Measurements from ENCODE around the gene XPR1. TPM values are rescaled to one million over a fixed set of nuclear protein-coding genes. Genes with fewer than 3 reads are reported as not detected.

XPR1 gene
- total RNA-seq, 1 donor from 2014 or later, result 35.2 TPM

- H3K4me3 ChIP-seq (ENCODE audit: insufficient read depth, low read depth, low read length), result no peak overlapping the region
- TF ChIP-seq EZH2 (IDR thresholded peaks at IDR 0.05; ENCODE audit: insufficient read depth, low read length), result no peak
- no peak for TF ChIP-seq CTCF (IDR thresholded peaks at IDR 0.05; ENCODE audit: insufficient read depth, low read depth, low read length)
- H3K4me2 ChIP-seq (ENCODE audit: low read length), result no peak overlapping the region
- H4K20me1 ChIP-seq (ENCODE audit: insufficient read depth, low read length), result peaks cover 4% of the 10 kb centered on the region
- no peak overlapping the region for H3K27ac Mint-ChIP-seq (ENCODE audit: unreplicated experiment)
- FAIRE-seq, result no peak
- H3K36me3 Mint-ChIP-seq (ENCODE audit: low read depth, unreplicated experiment), result no peaks in the 10 kb centered on the region
- H3K9ac ChIP-seq (ENCODE audit: low read length), result no peak overlapping the region
- H3K9me3 ChIP-seq (ENCODE audit: insufficient read depth, low read depth, low read length), result no peaks in the 10 kb centered on the region
- no peak overlapping the region for H3K27ac ChIP-seq (ENCODE audit: low read depth, low read length)
- H3K4me1 ChIP-seq (ENCODE audit: insufficient read depth, low read length), result peaks cover 3% of the 10 kb centered on the region
- H3K4me1 Mint-ChIP-seq (ENCODE audit: low read depth, unreplicated experiment), result peaks cover 5% of the 10 kb centered on the region
- H3K27me3 ChIP-seq (ENCODE audit: insufficient read depth, low read length), result no peaks in the 10 kb centered on the region
- H2AFZ ChIP-seq (ENCODE audit: low read depth, low read length), result no peak overlapping the region
- no peak for DNase-seq (ENCODE audit: low read depth)
- no peak overlapping the region for H3K4me3 Mint-ChIP-seq (ENCODE audit: unreplicated experiment)
- H3K27me3 Mint-ChIP-seq (ENCODE audit: low read depth, unreplicated experiment), result no peaks in the 10 kb centered on the region
- H3K9me3 Mint-ChIP-seq (ENCODE audit: unreplicated experiment), result no peaks in the 10 kb centered on the region
- no peaks in the 10 kb centered on the region for H3K79me2 ChIP-seq (ENCODE audit: insufficient read depth, low read length)
- no peaks in the 10 kb centered on the region for H3K36me3 ChIP-seq (ENCODE audit: insufficient read depth, low read length)
Measured at GRCh38 chr1:180884588-180885300, 252.9 kb downstream of the XPR1 start.

GRCh38 chr1:180886338-180886737, 254.5 kb downstream of the XPR1 start:
- Histone ChIP-seq H4K20me1 (ENCODE audit: insufficient read depth, low read length) (peaks cover 4% of the 10 kb centered on the region), H3K79me2 (ENCODE audit: insufficient read depth, low read length) (no peaks in the 10 kb centered on the region), H3K4me2 (ENCODE audit: low read length) (no peak overlapping the region), H3K36me3 (ENCODE audit: insufficient read depth, low read length) (no peaks in the 10 kb centered on the region), H3K27me3 (ENCODE audit: insufficient read depth, low read length) (no peaks in the 10 kb centered on the region), H3K4me3 (ENCODE audit: insufficient read depth, low read depth, low read length) (no peak overlapping the region), H3K27ac (ENCODE audit: low read depth, low read length) (no peak overlapping the region), H3K9ac (ENCODE audit: low read length) (no peak overlapping the region), H2AFZ (ENCODE audit: low read depth, low read length) (no peak overlapping the region), H3K9me3 (ENCODE audit: insufficient read depth, low read depth, low read length) (no peaks in the 10 kb centered on the region), H3K4me1 (ENCODE audit: insufficient read depth, low read length) (peaks cover 3% of the 10 kb centered on the region)
- FAIRE-seq (no peak), DNase-seq (ENCODE audit: low read depth) (no peak)
- TF ChIP-seq EZH2 (IDR thresholded peaks at IDR 0.05; ENCODE audit: insufficient read depth, low read length), result no peak
- no peak for TF ChIP-seq CTCF (IDR thresholded peaks at IDR 0.05; ENCODE audit: insufficient read depth, low read depth, low read length)
- H3K9me3 Mint-ChIP-seq (ENCODE audit: unreplicated experiment), result no peaks in the 10 kb centered on the region
- no peak overlapping the region for H3K27ac Mint-ChIP-seq (ENCODE audit: unreplicated experiment)
- H3K4me1 Mint-ChIP-seq (ENCODE audit: low read depth, unreplicated experiment), result peaks cover 5% of the 10 kb centered on the region
- H3K4me3 Mint-ChIP-seq (ENCODE audit: unreplicated experiment), result no peak overlapping the region
- no peaks in the 10 kb centered on the region for H3K36me3 Mint-ChIP-seq (ENCODE audit: low read depth, unreplicated experiment)
- no peaks in the 10 kb centered on the region for H3K27me3 Mint-ChIP-seq (ENCODE audit: low read depth, unreplicated experiment)

GRCh38 chr1:180887841-180888240, 256.0 kb downstream of the XPR1 start:
- Mint-ChIP-seq H3K4me3 (ENCODE audit: unreplicated experiment) (no peak overlapping the region), H3K27ac (ENCODE audit: unreplicated experiment) (no peak overlapping the region), H3K36me3 (ENCODE audit: low read depth, unreplicated experiment) (no peaks in the 10 kb centered on the region), H3K4me1 (ENCODE audit: low read depth, unreplicated experiment) (no peaks in the 10 kb centered on the region), H3K27me3 (ENCODE audit: low read depth, unreplicated experiment) (no peaks in the 10 kb centered on the region), H3K9me3 (ENCODE audit: unreplicated experiment) (no peaks in the 10 kb centered on the region)
- no peak overlapping the region for H3K9ac ChIP-seq (ENCODE audit: low read length)
- no peak overlapping the region for H3K4me2 ChIP-seq (ENCODE audit: low read length)
- no peaks in the 10 kb centered on the region for H3K36me3 ChIP-seq (ENCODE audit: insufficient read depth, low read length)
- no peak overlapping the region for H3K4me3 ChIP-seq (ENCODE audit: insufficient read depth, low read depth, low read length)
- FAIRE-seq (no peak), DNase-seq (ENCODE audit: low read depth) (no peak)
- H3K27me3 ChIP-seq (ENCODE audit: insufficient read depth, low read length), result no peaks in the 10 kb centered on the region
- no peaks in the 10 kb centered on the region for H3K4me1 ChIP-seq (ENCODE audit: insufficient read depth, low read length)
- H3K27ac ChIP-seq (ENCODE audit: low read depth, low read length), result no peak overlapping the region
- TF ChIP-seq EZH2 (IDR thresholded peaks at IDR 0.05; ENCODE audit: insufficient read depth, low read length), result no peak
- TF ChIP-seq CTCF (IDR thresholded peaks at IDR 0.05; ENCODE audit: insufficient read depth, low read depth, low read length), result no peak
- H4K20me1 ChIP-seq (ENCODE audit: insufficient read depth, low read length), result no peaks in the 10 kb centered on the region
- no peaks in the 10 kb centered on the region for H3K79me2 ChIP-seq (ENCODE audit: insufficient read depth, low read length)
- H2AFZ ChIP-seq (ENCODE audit: low read depth, low read length), result no peak overlapping the region
- H3K9me3 ChIP-seq (ENCODE audit: insufficient read depth, low read depth, low read length), result no peaks in the 10 kb centered on the region
